Measurements from ENCODE around the gene SLPI.

SLPI gene

DNA sequence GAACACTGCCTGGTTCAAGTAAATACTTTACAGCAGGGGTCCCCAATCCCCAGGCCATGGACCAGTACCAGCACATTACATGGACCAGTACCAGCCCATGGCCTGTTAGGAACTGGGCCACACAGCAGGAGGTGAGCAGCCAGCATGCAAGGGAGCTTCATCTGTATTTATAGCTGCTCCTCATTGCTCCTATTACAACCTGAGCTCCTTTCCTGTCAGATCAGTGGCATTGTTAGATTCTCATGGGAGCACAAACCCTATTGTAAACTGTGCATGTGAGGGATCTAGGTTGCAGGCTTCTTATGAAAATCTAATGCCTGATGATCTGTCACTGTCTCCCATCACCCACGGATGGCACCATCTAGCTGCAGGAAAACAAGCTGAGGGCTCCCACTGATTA is 40.3 kb upstream of the SLPI start:
- TF ChIP-seq, protein P1, sequence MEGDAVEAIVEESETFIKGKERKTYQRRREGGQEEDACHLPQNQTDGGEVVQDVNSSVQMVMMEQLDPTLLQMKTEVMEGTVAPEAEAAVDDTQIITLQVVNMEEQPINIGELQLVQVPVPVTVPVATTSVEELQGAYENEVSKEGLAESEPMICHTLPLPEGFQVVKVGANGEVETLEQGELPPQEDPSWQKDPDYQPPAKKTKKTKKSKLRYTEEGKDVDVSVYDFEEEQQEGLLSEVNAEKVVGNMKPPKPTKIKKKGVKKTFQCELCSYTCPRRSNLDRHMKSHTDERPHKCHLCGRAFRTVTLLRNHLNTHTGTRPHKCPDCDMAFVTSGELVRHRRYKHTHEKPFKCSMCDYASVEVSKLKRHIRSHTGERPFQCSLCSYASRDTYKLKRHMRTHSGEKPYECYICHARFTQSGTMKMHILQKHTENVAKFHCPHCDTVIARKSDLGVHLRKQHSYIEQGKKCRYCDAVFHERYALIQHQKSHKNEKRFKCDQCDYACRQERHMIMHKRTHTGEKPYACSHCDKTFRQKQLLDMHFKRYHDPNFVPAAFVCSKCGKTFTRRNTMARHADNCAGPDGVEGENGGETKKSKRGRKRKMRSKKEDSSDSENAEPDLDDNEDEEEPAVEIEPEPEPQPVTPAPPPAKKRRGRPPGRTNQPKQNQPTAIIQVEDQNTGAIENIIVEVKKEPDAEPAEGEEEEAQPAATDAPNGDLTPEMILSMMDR (IDR thresholded peaks at IDR 0.05; ENCODE audit: extremely low read depth, missing control alignments) = no peak

DNA sequence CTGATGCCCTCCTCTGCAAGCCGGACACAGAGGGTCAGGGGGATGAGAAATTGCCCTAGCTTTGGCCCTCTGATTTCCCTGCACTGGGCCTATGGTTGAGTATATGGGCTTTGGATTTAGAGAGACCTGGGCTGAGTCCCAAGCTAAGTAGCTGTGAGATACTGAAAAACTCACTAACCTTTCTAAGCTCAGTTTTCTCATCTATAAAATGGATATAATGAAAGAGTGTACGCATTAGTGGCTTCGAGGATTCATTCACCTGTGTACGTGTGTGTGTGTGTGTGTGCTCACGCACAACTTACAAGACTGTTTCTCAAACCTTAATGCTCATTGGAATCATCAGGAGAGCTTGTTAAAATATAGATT is 39.6 kb upstream of the SLPI start:
- peak; percentile 8 for DNase-seq (ENCODE audit: low spot score)
- TF ChIP-seq, protein P1 (IDR thresholded peaks at IDR 0.05; ENCODE audit: extremely low read depth, missing control alignments) = no peak

More for the DNA sequence above, 40.3 kb upstream of the SLPI start:
- no peak for DNase-seq (ENCODE audit: low spot score)

DNA sequence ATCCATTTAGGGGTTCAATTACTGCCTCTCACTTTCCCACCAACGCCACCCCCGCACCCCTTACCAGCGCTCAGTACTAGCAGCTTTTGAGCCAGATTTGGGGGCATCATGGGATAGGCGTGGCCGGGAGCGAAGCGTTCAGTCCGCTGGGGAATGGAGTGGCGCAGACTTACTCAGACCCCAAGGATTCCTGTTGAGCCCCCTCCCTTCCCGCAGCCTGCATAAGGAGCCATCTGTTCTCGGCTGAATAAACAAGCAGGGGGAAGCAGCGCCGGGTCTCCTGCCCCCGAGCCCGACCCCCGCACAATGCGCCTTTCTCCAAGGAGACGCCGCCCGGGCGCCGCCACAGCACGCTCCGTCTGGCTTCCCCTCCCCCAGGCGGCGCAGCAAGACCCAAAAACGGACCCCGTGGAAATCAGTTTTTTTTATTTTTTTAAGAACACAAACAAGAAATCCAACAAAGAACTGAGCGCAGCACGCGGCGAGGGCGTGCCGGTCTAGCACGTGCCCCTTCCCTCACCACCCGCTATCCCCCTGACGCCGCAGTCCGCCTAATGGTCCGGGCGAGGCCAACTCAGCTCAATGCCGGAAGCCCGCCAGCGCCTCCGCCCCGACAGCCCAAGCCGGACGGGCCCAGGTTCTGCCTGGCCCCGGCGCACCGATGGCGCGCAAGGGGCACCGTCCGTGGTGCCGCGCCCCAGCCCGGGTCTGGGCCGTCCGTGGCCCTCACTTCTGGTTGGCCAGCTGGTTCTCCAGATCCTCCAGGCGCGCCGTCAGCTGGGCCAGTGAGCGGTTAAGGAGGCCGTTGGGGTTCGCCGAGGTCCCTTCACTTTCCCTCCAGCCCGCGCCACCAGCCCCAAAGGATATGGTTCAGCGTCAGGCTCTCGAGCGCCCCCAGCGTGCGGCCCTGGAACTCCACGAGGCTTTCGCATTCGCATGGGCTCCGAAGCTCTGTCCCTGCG is 39.0 kb upstream of the SLPI start:
- peak; percentile 90 for DNase-seq (ENCODE audit: low spot score)
- TF ChIP-seq, protein P1 (IDR thresholded peaks at IDR 0.05; ENCODE audit: extremely low read depth, missing control alignments) = peak; percentile 86

DNA sequence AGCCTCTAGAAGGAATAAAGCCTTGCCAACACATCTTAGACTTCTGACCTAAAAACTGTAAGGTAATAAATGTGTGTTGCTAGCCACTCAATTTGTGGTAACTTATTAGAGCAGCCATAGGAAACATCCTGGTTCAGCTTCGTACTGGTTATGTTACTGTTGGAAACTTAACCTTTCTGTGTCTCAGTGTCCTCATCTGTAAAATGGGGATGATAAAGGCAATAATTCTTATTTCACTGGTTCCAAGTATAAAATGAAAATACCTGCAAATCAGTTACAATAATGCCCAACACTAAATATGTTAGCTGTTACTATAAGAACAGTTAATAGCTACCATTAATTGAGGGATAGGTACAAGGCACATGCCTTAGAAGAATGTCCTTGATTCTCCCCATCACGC is 38.0 kb upstream of the SLPI start:
- no peak for DNase-seq (ENCODE audit: low spot score)

DNA sequence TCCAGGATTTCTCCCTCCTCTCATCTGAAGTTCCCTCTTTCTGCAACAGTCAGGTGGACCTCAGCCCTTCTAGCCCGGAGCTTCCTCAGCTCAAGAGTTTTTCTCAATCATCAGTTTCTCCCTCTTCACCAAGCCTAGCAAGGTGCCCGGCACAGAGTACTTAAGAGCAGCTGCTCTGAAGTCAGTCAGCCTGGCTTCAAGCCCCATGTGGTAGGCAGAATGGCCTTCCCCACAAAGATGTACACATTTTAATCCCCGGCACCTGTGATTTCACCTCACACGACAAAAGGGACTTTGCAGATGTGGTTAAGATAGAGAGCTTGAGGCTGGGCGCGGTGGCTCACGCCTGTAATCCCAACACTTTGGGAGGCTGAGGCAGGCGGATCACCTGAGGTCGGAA is 37.2 kb upstream of the SLPI start:
- no peak for DNase-seq (ENCODE audit: low spot score)
- TF ChIP-seq, protein P1 (IDR thresholded peaks at IDR 0.05; ENCODE audit: extremely low read depth, missing control alignments) = no peak

More for the DNA sequence above, 38.0 kb upstream of the SLPI start:
- TF ChIP-seq, protein P1 (IDR thresholded peaks at IDR 0.05; ENCODE audit: extremely low read depth, missing control alignments) = no peak

DNA sequence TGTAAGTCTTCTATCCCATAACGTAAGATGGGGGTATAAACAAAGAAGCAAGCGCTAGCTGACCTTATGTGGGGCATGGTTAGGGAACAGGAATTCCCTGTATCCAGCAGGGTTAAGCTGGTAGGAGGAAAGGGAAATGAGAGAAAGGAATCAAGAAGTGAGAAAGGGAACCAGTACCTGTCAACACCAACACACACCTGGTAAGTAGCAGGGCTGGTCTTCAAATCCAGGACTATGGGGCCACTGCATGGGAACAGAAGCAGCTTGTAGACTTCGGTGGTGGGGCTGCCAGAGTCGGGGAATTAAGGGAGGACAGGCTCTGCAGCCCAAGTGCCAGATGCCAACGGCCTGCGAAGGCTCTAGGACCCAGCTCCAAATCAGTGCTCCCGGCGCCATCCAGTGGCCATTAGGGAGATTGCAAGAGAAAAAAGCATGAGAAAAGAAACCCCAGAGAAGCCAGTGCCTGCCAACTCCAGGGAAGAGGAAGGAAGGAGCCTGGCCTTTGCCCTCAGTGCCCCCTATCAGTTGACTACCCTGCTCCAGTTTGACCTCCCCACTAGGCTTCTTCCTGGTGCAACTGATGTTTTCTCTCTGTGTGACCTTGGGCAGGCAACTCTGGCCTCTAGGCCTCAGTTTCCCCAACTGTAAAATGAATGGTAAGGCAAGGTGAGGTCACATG is 36.5 kb upstream of the SLPI start:
- DNase-seq (ENCODE audit: low spot score) = peak; percentile 82
- TF ChIP-seq, protein P1 (IDR thresholded peaks at IDR 0.05; ENCODE audit: extremely low read depth, missing control alignments) = peak; percentile 76
